GM12873 (cell line): ENCODE data around the gene GPR157.

Experiments used
- CTCF ChIP-seq: IDR thresholded peaks from 2 replicates; pipeline ENCODE4 v1.5.1; 2012; ENCODE audit warnings: low read depth, mild to moderate bottlenecking, moderate library complexity, low read length, control low read depth; ENCODE audit not compliant: insufficient read depth; ENCODE audit errors: missing control alignments

Gene GPR157

GRCh38 chr1:9164919-9165318, 36.0 kb upstream of the GPR157 start:
- no peak for TF ChIP-seq CTCF

GRCh38 chr1:9164532-9164900, 35.6 kb upstream of the GPR157 start:
- no peak for TF ChIP-seq CTCF

- TF ChIP-seq CTCF: no peak
Observed at GRCh38 chr1:9161963-9162362, 33.1 kb upstream of the GPR157 start.

GRCh38 chr1:9161342-9161741, 32.4 kb upstream of the GPR157 start:
- TF ChIP-seq CTCF: no peak

GRCh38 chr1:9160079-9160717, 31.3 kb upstream of the GPR157 start:
- no peak for TF ChIP-seq CTCF

GRCh38 chr1:9155879-9156278, 27.0 kb upstream of the GPR157 start:
- no peak for TF ChIP-seq CTCF

GRCh38 chr1:9153152-9153551, 24.2 kb upstream of the GPR157 start:
- no peak for TF ChIP-seq CTCF
